NT2/D1 (cell line): ENCODE measurements around the gene APIP.

Experiments
- DNase-seq: peaks from one replicate; pipeline ENCODE4 v3.0.0-alpha.2; 2011; ENCODE audit warnings: low read depth, low spot score
- H3K27me3 ChIP-seq: 2 replicates; pipeline ENCODE4 v1.6.0; 2011; ENCODE audit warnings: mild to moderate bottlenecking; ENCODE audit not compliant: insufficient read length, insufficient read depth
- H3K36me3 ChIP-seq: 2 replicates; pipeline ENCODE4 v1.6.1; 2011; ENCODE audit warnings: mild to moderate bottlenecking, low read length, mixed read lengths; ENCODE audit not compliant: insufficient read depth, insufficient read length
- H3K4me1 ChIP-seq: 2 replicates; pipeline ENCODE4 v1.5.1; 2011; ENCODE audit not compliant: insufficient read depth, insufficient read length
- H3K4me3 ChIP-seq: 2 replicates; pipeline ENCODE4 v1.5.1; 2011; ENCODE audit warnings: low read depth; ENCODE audit not compliant: insufficient read length
- H3K9ac ChIP-seq: 2 replicates; pipeline ENCODE4 v1.6.0; 2011; ENCODE audit warnings: low read depth; ENCODE audit not compliant: insufficient read length
- H3K9me3 ChIP-seq: 2 replicates; pipeline ENCODE4 v1.5.1; 2011; ENCODE audit warnings: mild to moderate bottlenecking, low read length; ENCODE audit not compliant: insufficient read depth
- SUZ12 ChIP-seq: IDR thresholded peaks from 2 replicates; pipeline ENCODE4 v1.6.1; 2011; ENCODE audit not compliant: insufficient read length, insufficient read depth; ENCODE audit errors: extremely low read depth
- YY1 ChIP-seq: IDR thresholded peaks from 2 replicates; pipeline ENCODE4 v1.6.1; 2011; ENCODE audit not compliant: insufficient read length, insufficient read depth
- ZNF274 ChIP-seq: IDR thresholded peaks from 2 replicates; pipeline ENCODE4 v1.6.1; 2011; ENCODE audit warnings: mild to moderate bottlenecking, low read depth, low read length

Gene APIP

GRCh38 chr11:34891611-34892010 lies 24.6 kb downstream of the APIP start:
- Histone ChIP-seq H3K4me3 (no peak overlapping the region), H3K4me1 (no peaks in the 10 kb centered on the region), H3K27me3 (no peaks in the 10 kb centered on the region), H3K9ac (no peak overlapping the region), H3K36me3 (peaks cover 9% of the 10 kb centered on the region), H3K9me3 (no peaks in the 10 kb centered on the region)
- TF ChIP-seq ZNF274 (no peak), YY1 (no peak), SUZ12 (no peak)
- DNase-seq = no peak

- no peaks in the 10 kb centered on the region for H3K4me1 ChIP-seq
- DNase-seq = no peak
- no peak overlapping the region for H3K4me3 ChIP-seq
- H3K9ac ChIP-seq = no peak overlapping the region
- peaks cover 13% of the 10 kb centered on the region for H3K36me3 ChIP-seq
- TF ChIP-seq YY1 = no peak
- TF ChIP-seq ZNF274 = no peak
- no peak for TF ChIP-seq SUZ12
- no peaks in the 10 kb centered on the region for H3K9me3 ChIP-seq
- no peaks in the 10 kb centered on the region for H3K27me3 ChIP-seq
Observed at GRCh38 chr11:34890812-34891211, 25.4 kb downstream of the APIP start.

DNA sequence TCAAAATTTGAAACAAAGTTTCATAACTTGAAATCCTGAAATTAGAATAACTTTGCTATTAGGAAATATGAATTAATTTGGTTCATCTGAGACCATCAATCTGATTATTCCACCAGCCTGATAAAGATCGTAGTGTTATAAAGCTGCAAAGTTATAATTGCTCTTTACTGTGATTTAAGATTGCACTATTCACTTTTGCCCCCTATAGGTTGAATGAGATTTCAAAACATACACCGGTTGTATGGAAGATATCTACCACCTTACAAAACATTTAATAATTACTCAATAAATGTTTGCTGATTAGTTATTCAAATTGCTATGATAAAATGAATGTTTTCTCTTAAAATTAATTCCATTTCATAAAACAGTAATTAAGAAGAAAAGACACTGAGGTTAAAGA lies 26.1 kb downstream of the APIP start:
- Histone ChIP-seq H3K9me3 (no peaks in the 10 kb centered on the region), H3K36me3 (peaks cover 13% of the 10 kb centered on the region), H3K4me3 (no peak overlapping the region), H3K9ac (no peak overlapping the region), H3K27me3 (no peaks in the 10 kb centered on the region), H3K4me1 (no peaks in the 10 kb centered on the region)
- DNase-seq = no peak
- TF ChIP-seq ZNF274 (no peak), YY1 (no peak), SUZ12 (no peak)

GRCh38 chr11:34887260-34887659 lies 28.9 kb downstream of the APIP start:
- Histone ChIP-seq H3K36me3 (peaks cover 17% of the 10 kb centered on the region), H3K4me3 (no peak overlapping the region), H3K9ac (no peak overlapping the region), H3K27me3 (no peaks in the 10 kb centered on the region), H3K4me1 (no peaks in the 10 kb centered on the region), H3K9me3 (no peaks in the 10 kb centered on the region)
- no peak for DNase-seq
- TF ChIP-seq ZNF274 (no peak), YY1 (no peak), SUZ12 (no peak)

DNA sequence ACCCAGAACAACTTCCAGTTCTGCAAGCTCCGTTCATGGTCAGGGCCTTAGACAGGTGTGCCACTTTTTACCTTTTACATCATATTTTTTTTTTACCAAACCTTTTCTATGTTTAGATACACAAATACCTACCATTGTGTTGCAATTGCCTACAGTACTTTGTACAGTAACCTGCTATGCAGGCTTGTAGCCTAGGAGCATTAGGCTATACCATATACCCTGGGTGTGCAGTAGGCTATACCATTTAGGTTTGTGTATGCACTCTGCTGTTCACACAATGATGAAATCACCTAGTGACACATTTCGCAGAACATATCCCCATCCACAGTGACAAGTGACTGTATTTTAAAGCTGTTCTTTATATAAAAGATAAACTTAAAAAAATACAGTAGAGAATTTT lies 29.6 kb downstream of the APIP start:
- DNase-seq = no peak
- Histone ChIP-seq H3K4me1 (no peaks in the 10 kb centered on the region), H3K36me3 (peaks cover 22% of the 10 kb centered on the region), H3K4me3 (no peak overlapping the region), H3K27me3 (no peaks in the 10 kb centered on the region), H3K9ac (no peak overlapping the region), H3K9me3 (no peaks in the 10 kb centered on the region)
- TF ChIP-seq YY1 (no peak), SUZ12 (no peak), ZNF274 (no peak)

GRCh38 chr11:34881900-34882299 lies 34.3 kb downstream of the APIP start:
- no peak for DNase-seq
- Histone ChIP-seq H3K27me3 (no peaks in the 10 kb centered on the region), H3K9me3 (no peaks in the 10 kb centered on the region), H3K9ac (no peak overlapping the region), H3K4me3 (no peak overlapping the region), H3K4me1 (no peaks in the 10 kb centered on the region), H3K36me3 (peaks cover 16% of the 10 kb centered on the region)
- TF ChIP-seq YY1 = no peak
- no peak for TF ChIP-seq SUZ12
- TF ChIP-seq ZNF274 = no peak

- Histone ChIP-seq H3K9ac (no peak overlapping the region), H3K4me1 (no peaks in the 10 kb centered on the region), H3K4me3 (no peak overlapping the region), H3K36me3 (peaks cover 10% of the 10 kb centered on the region), H3K9me3 (no peaks in the 10 kb centered on the region), H3K27me3 (no peaks in the 10 kb centered on the region)
- DNase-seq = no peak
- no peak for TF ChIP-seq ZNF274
Observed at GRCh38 chr11:34877375-34877975, 38.7 kb downstream of the APIP start.
